ENCODE measurements around the gene RHOA.

Gene RHOA

DNA sequence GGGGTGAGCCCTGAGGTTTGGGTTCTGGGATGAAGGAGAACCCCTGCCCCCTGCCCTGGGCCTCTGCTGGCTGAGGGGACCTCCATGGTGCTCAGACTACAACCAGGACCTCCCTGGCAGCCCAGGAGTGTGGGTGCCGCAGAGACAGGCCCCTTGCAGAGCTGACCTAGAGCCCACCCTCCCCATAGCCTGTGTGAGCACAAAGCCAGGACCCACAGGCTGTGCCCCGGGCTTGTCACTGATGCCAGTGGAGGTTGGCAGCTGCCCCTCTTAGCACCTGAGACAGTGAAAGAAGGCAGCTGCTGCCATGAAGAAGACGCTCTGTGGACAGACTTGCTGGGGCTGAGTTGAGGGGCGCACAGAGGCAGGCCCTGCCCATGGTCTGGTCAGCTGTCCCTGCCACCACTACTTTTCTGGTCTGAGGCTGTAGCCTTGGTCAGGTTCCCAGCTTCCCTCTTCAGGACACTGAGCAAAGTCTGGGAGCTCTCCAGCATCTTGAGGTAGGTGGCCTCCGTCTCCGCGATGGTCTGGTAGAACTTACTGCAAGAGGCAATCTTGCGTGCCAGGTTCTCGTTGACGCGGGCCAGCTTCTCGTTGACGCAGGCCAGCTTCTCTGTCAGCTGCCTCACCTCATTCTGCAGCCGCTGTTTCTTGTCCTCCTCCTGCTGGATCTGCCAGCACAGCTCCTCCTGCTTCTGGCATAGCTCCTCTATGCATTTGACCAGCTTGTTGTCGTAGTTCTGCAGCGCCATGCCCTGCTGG, 94.9 kb downstream of the RHOA start:
- TF ChIP-seq, protein P1, sequence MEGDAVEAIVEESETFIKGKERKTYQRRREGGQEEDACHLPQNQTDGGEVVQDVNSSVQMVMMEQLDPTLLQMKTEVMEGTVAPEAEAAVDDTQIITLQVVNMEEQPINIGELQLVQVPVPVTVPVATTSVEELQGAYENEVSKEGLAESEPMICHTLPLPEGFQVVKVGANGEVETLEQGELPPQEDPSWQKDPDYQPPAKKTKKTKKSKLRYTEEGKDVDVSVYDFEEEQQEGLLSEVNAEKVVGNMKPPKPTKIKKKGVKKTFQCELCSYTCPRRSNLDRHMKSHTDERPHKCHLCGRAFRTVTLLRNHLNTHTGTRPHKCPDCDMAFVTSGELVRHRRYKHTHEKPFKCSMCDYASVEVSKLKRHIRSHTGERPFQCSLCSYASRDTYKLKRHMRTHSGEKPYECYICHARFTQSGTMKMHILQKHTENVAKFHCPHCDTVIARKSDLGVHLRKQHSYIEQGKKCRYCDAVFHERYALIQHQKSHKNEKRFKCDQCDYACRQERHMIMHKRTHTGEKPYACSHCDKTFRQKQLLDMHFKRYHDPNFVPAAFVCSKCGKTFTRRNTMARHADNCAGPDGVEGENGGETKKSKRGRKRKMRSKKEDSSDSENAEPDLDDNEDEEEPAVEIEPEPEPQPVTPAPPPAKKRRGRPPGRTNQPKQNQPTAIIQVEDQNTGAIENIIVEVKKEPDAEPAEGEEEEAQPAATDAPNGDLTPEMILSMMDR (IDR thresholded peaks at IDR 0.05) = no peak

DNA sequence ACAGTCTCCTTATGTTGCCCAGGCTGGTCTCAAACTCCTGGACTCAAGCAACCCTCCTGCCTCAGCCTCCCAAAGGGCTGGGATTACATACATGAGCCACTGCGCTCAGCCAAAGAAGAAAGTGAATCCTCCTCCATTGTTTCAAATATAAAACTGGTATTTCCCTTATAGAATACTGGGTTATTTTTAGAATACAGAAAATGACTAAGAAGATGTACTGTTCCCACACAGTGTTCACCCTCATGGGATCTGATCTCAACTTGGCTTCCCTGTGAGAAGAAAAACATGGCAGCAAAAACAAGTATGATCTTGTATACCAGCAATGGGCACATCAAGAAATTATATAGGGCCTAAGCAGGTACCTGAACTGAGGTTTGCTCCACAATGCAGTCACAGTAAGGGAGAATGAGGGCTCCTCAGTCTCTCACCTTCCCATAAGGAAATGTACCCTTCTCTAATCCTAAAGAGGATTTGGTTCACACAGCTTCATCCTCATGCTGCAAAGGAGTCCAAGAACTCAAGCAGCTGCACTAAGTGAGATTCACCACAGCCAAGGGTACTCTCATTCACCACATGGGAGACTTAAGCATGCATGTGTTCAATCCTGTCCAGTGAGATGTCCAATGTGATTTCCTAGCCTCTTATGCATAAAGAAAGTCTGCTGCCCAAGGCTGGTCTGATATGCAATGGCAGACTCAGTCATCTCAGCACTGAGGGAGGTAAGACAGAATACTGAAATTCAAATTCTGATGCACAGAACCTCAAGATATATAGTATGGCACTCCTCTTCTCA, 97.7 kb downstream of the RHOA start:
- TF ChIP-seq, protein P1 (IDR thresholded peaks at IDR 0.05) = no peak

DNA sequence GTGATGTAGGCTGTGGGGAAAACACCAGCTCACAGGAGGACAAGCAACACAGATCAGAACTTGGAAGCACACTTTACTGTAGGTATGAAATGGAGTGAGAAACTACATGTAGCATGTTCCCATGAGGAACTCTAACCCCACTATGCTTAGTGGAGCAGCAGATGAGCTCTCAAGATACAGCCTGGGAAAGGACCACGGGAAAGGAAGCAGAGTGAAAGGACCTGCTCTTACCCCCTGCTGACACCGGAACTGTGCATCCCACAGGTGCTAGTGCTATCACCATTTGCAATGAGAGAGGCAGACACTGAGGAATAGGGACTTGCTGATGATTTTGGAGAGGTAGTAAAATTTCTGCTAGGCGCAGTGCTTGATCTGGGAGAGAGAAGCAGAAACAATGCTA, 100.5 kb downstream of the RHOA start:
- TF ChIP-seq, protein P1 (IDR thresholded peaks at IDR 0.05) = no peak

DNA sequence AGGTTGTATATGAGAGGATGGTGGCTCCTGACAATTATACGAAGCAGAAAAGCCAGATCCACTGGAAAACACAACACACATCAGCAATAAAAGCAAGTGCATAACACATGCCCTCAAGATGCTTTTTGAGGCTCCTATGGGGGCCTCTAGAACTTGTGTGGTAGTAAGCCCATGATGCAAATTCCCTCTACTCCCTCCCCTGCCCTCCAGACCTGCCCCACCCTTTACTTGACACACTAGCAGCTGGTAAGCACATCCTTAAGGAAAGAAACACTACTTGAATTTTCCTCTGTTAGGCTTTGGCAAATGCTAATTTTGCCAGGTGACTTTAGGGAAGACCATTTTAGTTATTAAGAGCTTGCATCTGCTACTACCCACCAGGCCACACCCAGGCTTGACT, 101.1 kb downstream of the RHOA start:
- TF ChIP-seq, protein P1 (IDR thresholded peaks at IDR 0.05) = no peak
